B cell (primary cell): Measurements from ENCODE around the gene ATP6V1C2. TPM values are rescaled to one million over a fixed set of nuclear protein-coding genes. Genes with fewer than 3 reads are reported as not detected.

Source experiments
- ATAC-seq: fragments of 200-7000 bp; cut with Tn5 transposase; one replicate; pipeline ENCODE4 v1.10.0; 2021; ENCODE audit warnings: low read depth, mild to moderate bottlenecking, moderate number of reproducible peaks, moderate library complexity
- CTCF ChIA-PET: fragments of 350-600 bp; sonication (Branson Sonifier 250); formaldehyde crosslinking; loops from one replicate; lab custom pipeline; 2021; ENCODE audit warnings: antibody characterized with exemption, inconsistent platforms; lab: Charles Lee
- POLR2A ChIA-PET: fragments of 350-600 bp; sonication (Branson Sonifier 250); formaldehyde crosslinking; loops from one replicate; lab custom pipeline; 2021; ENCODE audit warnings: antibody characterized with exemption; lab: Charles Lee
- DNase-seq: peaks from one replicate; pipeline ENCODE4 v3.0.0; 2013
- H2AFZ ChIP-seq: 2 replicates; pipeline ENCODE4 v1.6.1; 2012; ENCODE audit warnings: mild to moderate bottlenecking, low read depth, low read length; ENCODE audit not compliant: insufficient read depth, poor library complexity, severe bottlenecking
- H3K27ac ChIP-seq, 2 donors: 1 replicate in 1 of 2; 2 replicates in 1 of 2; pipeline ENCODE4 v1.5.1; 2012 to 2013; ENCODE audit warnings: low read length in 2 of 2, mild to moderate bottlenecking in 2 of 2, moderate library complexity in 1 of 2
- H3K27me3 ChIP-seq, 4 experiments: fragments of 200-600 bp in 1 of 4; sonication (generic) in 1 of 4; replicated peaks in 1 of 4; 1 replicate in 2 of 4; 2 replicates in 2 of 4; pipeline versions ENCODE4 v1.6.1 to v1.7.0; 2013 to 2016; ENCODE audit warnings: low read length in 3 of 4, mild to moderate bottlenecking in 2 of 4, mixed read lengths in 1 of 4, moderate library complexity in 1 of 4; ENCODE audit not compliant: insufficient read depth in 4 of 4, control insufficient read depth in 3 of 4; ENCODE audit errors: control extremely low read depth in 1 of 4
- H3K36me3 ChIP-seq, 2 experiments: replicated peaks in 1 of 2; 1 replicate in 1 of 2; 2 replicates in 1 of 2; pipeline versions ENCODE4 v1.6.1 to v1.7.1; 2013; ENCODE audit warnings: low read length in 1 of 2; ENCODE audit not compliant: insufficient read depth in 2 of 2, control insufficient read depth in 1 of 2; ENCODE audit errors: control extremely low read depth in 1 of 2, extremely low read depth in 1 of 2
- H3K4me1 ChIP-seq, 2 donors: fragments of 200-600 bp in 1 of 2; sonication (generic) in 1 of 2; 1 replicate in 1 of 2; 2 replicates in 1 of 2; pipeline versions ENCODE4 v1.5.1 to v1.6.1; 2013 to 2017; ENCODE audit warnings: low read length in 2 of 2; ENCODE audit not compliant: control insufficient read depth in 2 of 2, insufficient read depth in 2 of 2
- H3K4me2 ChIP-seq: replicated peaks from 2 replicates; pipeline ENCODE3; 2012; ENCODE audit warnings: mild to moderate bottlenecking, low read depth, low read length; ENCODE audit not compliant: poor library complexity, severe bottlenecking
- H3K4me3 ChIP-seq, 5 experiments: fragments of 200-600 bp in 1 of 5; sonication (generic) in 1 of 5; 1 replicate in 3 of 5; 2 replicates in 2 of 5; pipeline versions ENCODE4 v1.5.1 to v1.7.0; 2011 to 2016; ENCODE audit warnings: low read length in 4 of 5, mild to moderate bottlenecking in 4 of 5, low read depth in 2 of 5, control low read depth in 1 of 5, moderate library complexity in 1 of 5; ENCODE audit not compliant: insufficient read depth in 1 of 5; ENCODE audit errors: control extremely low read depth in 1 of 5, extremely low read depth in 1 of 5
- H3K79me2 ChIP-seq: fragments of 200-600 bp; sonication (generic); one replicate; pipeline ENCODE4 v1.6.0; 2016; ENCODE audit warnings: low read length; ENCODE audit not compliant: control insufficient read depth, insufficient read depth
- H3K9ac ChIP-seq: fragments of 200-600 bp; sonication (generic); 2 replicates; pipeline ENCODE4 v1.6.1; 2017; ENCODE audit warnings: mild to moderate bottlenecking, low read length, moderate library complexity
- H3K9me3 ChIP-seq, 3 donors: one replicate each; pipeline versions ENCODE4 v1.6.1 to v1.7.1; 2013; ENCODE audit warnings: low read length in 2 of 3; ENCODE audit not compliant: control insufficient read depth in 2 of 3, insufficient read depth in 1 of 3; ENCODE audit errors: control extremely low read depth in 1 of 3
- H4K20me1 ChIP-seq: 2 replicates; pipeline ENCODE4 v1.6.0; 2012; ENCODE audit warnings: mild to moderate bottlenecking, low read length; ENCODE audit not compliant: insufficient read depth, control insufficient read depth, poor library complexity, severe bottlenecking
- H3K27ac Mint-ChIP-seq: one replicate; pipeline ENCODE4 v1.8.0; 2021; ENCODE audit warnings: mixed read lengths
- H3K27me3 Mint-ChIP-seq: one replicate; pipeline ENCODE4 v1.8.0; 2021; ENCODE audit warnings: mixed read lengths
- H3K4me1 Mint-ChIP-seq: one replicate; pipeline ENCODE4 v1.8.0; 2021; ENCODE audit warnings: mixed read lengths
- H3K4me3 Mint-ChIP-seq: one replicate; pipeline ENCODE4 v1.8.0; 2021; ENCODE audit warnings: mixed read lengths
- H3K9me3 Mint-ChIP-seq: one replicate; pipeline ENCODE4 v1.8.0; 2022; ENCODE audit warnings: mixed read lengths; ENCODE audit not compliant: insufficient read depth
- CTCF ChIP-seq: fragments of 200-600 bp; IDR thresholded peaks from one replicate; pipeline ENCODE4 v1.8.0; 2022; ENCODE audit warnings: antibody characterized with exemption, mild to moderate bottlenecking
- EZH2 ChIP-seq: IDR thresholded peaks from 2 replicates; pipeline ENCODE4 v1.6.1; 2012; ENCODE audit warnings: borderline replicate concordance, low read depth, mild to moderate bottlenecking, moderate library complexity, low read length; ENCODE audit not compliant: insufficient read depth, poor library complexity, severe bottlenecking
- WGBS: methylation state at CpG from one replicate; pipeline ENCODE4 v1.1.5; 2013; ENCODE audit warnings: missing lambda C conversion rate; ENCODE audit not compliant: insufficient coverage; 5-methylcytosine and 5-hydroxymethylcytosine counted together
- intact Hi-C: fragments of 100-400 bp; cut with micrococcal nuclease; formaldehyde crosslinking; loops from one replicate; pipeline ENCODE4 v1.10.0; 2022
- polyA plus RNA-seq: library from polyadenylated mRNA; depleted of rRNA; stranded (reverse); fragments of >200 nt; gene quantifications from 2 replicates; pipeline ENCODE4 v1.2.3, GENCODE V29; 2012
- total RNA-seq, 2 donors: library from RNA; stranded (reverse); fragments of 120-200 nt in 1 of 2; gene quantifications; 1 replicate in 1 of 2; 2 replicates in 1 of 2; pipeline versions ENCODE4 v1.2.3 to v1.2.4, GENCODE V29; 2013 to 2022

The ATP6V1C2 gene
- total and polyA plus RNA-seq, 2 donors (not counting 1 experiment from before 2014, with no cell fraction given) = 0.54 to 4.4 TPM

- Histone ChIP-seq H2AFZ (no peak overlapping the region), H3K4me3 (no peak overlapping the region), H3K79me2 (no peaks in the 10 kb centered on the region), H3K9ac (no peak overlapping the region), H3K27ac (no peak overlapping the region), H3K27me3 (no peaks in the 10 kb centered on the region), H4K20me1 (peaks cover 9% of the 10 kb centered on the region), H3K36me3 (peaks cover 13 to 89% of the 10 kb centered on the region in 2 experiments), H3K9me3 (no peaks in the 10 kb centered on the region), H3K4me1 (no peaks in the 10 kb centered on the region), H3K4me2 (no peak overlapping the region)
- H3K4me3 Mint-ChIP-seq = no peak overlapping the region
- WGBS = 97% methylated on average over 5 of the region's 20 CpGs
- CTCF ChIA-PET = no interaction called here
- no peak for ATAC-seq
- intact Hi-C loops = no loop called here
- TF ChIP-seq CTCF (peak; percentile 34), EZH2 (no peak)
- no peaks in the 10 kb centered on the region for H3K27me3 Mint-ChIP-seq
- DNase-seq = peak; percentile 44
- H3K9me3 Mint-ChIP-seq = no peaks in the 10 kb centered on the region
- no peak overlapping the region for H3K27ac Mint-ChIP-seq
- H3K4me1 Mint-ChIP-seq = peaks cover 5% of the 10 kb centered on the region
- POLR2A ChIA-PET = no interaction called here
Observed at GRCh38 chr2:10787176-10787968, 65.9 kb downstream of the ATP6V1C2 start.

GRCh38 chr2:10788855-10789254 is 67.4 kb downstream of the ATP6V1C2 start:
- Histone ChIP-seq H4K20me1 (peaks cover 14% of the 10 kb centered on the region), H3K9me3 (no peaks in the 10 kb centered on the region), H3K27ac (no peak overlapping the region), H3K79me2 (peaks cover 2% of the 10 kb centered on the region), H3K9ac (no peak overlapping the region), H3K27me3 (no peaks in the 10 kb centered on the region), H3K4me2 (no peak overlapping the region), H3K36me3 (peaks cover 11 to 92% of the 10 kb centered on the region in 2 experiments), H3K4me1 (no peaks in the 10 kb centered on the region), H2AFZ (no peak overlapping the region), H3K4me3 (no peak overlapping the region)
- ChIA-PET CTCF (interaction anchor here (1.1 to 1.3 kb wide), 3 partner anchors 43 to 66 kb away, joined by 3 to 4 read pairs (median 3); no protein-coding TSS in a partner anchor), POLR2A (no interaction called here)
- DNase-seq = no peak
- Mint-ChIP-seq H3K27me3 (no peaks in the 10 kb centered on the region), H3K4me1 (peaks cover 7% of the 10 kb centered on the region), H3K27ac (no peak overlapping the region), H3K9me3 (no peaks in the 10 kb centered on the region), H3K4me3 (no peak overlapping the region)
- WGBS = 92% methylated on average over 3 of the region's 8 CpGs
- no peak for TF ChIP-seq EZH2
- no peak for TF ChIP-seq CTCF
- no peak for ATAC-seq
- intact Hi-C loops = no loop called here
